Measurements from ENCODE around the gene ATXN1L.
A peak's percentile ranks its signal among the peaks of the same experiment; 100 is the strongest.
"Not testable (repeated sequence)": the region's sequence is repeated elsewhere in the genome, so short reads cannot be mapped to it uniquely, and the experiment has no call there.

Gene ATXN1L

GRCh38 chr16:71807905-71808592, 37.7 kb upstream of the ATXN1L start:
- Histone ChIP-seq H3K27me3 (ENCODE audit: control insufficient read depth, low read length) (no peaks in the 10 kb centered on the region), H3K4me3 (ENCODE audit: low read length) (peak overlapping the region; percentile 93), H3K36me3 (ENCODE audit: control insufficient read depth, low read length) (peaks cover 24% of the 10 kb centered on the region), H4K20me1 (ENCODE audit: control insufficient read depth, insufficient read depth, low read depth, low read length) (peaks cover 4% of the 10 kb centered on the region; the same call in 1 of the 2 replicates), H3K79me2 (ENCODE audit: control insufficient read depth, low read length) (peaks cover 57% of the 10 kb centered on the region), H3F3A (ENCODE audit: control insufficient read depth, insufficient read depth) (no peaks in the 10 kb centered on the region), H3K9me3 (ENCODE audit: control insufficient read depth, insufficient read depth, low read length) (no peaks in the 10 kb centered on the region), H3K4me2 (ENCODE audit: low read length) (peak overlapping the region; percentile 87), H3K27ac (ENCODE audit: low read depth, low read length) (peak overlapping the region; percentile 74), H3K9me2 (replicated peaks; ENCODE audit: control insufficient read depth, low read length) (no peaks in the 10 kb centered on the region), H3K4me1 (ENCODE audit: control insufficient read depth, low read length) (peaks cover 23% of the 10 kb centered on the region)
- no peak for TF ChIP-seq EZH2phosphoT487 (IDR thresholded peaks at IDR 0.05; ENCODE audit: borderline replicate concordance, low read length)
- TF ChIP-seq CTCF (IDR thresholded peaks at IDR 0.05; ENCODE audit: low read depth, low read length, poor library complexity, severe bottlenecking) = no peak

- peaks cover 23% of the 10 kb centered on the region for H3K4me1 ChIP-seq (ENCODE audit: control insufficient read depth, low read length)
- H3K9me2 ChIP-seq (replicated peaks; ENCODE audit: control insufficient read depth, low read length) = no peaks in the 10 kb centered on the region
- peak within 1 kb of the TSS; percentile 74 for H3K27ac ChIP-seq (ENCODE audit: low read depth, low read length)
- TF ChIP-seq EZH2phosphoT487 (IDR thresholded peaks at IDR 0.05; ENCODE audit: borderline replicate concordance, low read length) (no peak), CTCF (IDR thresholded peaks at IDR 0.05; ENCODE audit: low read depth, low read length, poor library complexity, severe bottlenecking) (no peak)
- H3K9me3 ChIP-seq (ENCODE audit: control insufficient read depth, insufficient read depth, low read length) = no peaks in the 10 kb centered on the region
- H4K20me1 ChIP-seq (ENCODE audit: control insufficient read depth, insufficient read depth, low read depth, low read length) = peaks cover 4% of the 10 kb centered on the region; the same call in 1 of the 2 replicates
- H3K36me3 ChIP-seq (ENCODE audit: control insufficient read depth, low read length) = peaks cover 24% of the 10 kb centered on the region
- peak within 1 kb of the TSS; percentile 93 for H3K4me3 ChIP-seq (ENCODE audit: low read length)
- H3K79me2 ChIP-seq (ENCODE audit: control insufficient read depth, low read length) = peaks cover 50% of the 10 kb centered on the region
- H3K4me2 ChIP-seq (ENCODE audit: low read length) = peak within 1 kb of the TSS; percentile 87
- H3F3A ChIP-seq (ENCODE audit: control insufficient read depth, insufficient read depth) = no peaks in the 10 kb centered on the region
- no peaks in the 10 kb centered on the region for H3K27me3 ChIP-seq (ENCODE audit: control insufficient read depth, low read length)
Measured at GRCh38 chr16:71808593-71809459, 37.0 kb upstream of the ATXN1L start, which contains the start of gene AP1G1. AP1G1 (minus strand) TSS chr16:71808834; CDS start chr16:71789479, 19,355 bp downstream.

DNA sequence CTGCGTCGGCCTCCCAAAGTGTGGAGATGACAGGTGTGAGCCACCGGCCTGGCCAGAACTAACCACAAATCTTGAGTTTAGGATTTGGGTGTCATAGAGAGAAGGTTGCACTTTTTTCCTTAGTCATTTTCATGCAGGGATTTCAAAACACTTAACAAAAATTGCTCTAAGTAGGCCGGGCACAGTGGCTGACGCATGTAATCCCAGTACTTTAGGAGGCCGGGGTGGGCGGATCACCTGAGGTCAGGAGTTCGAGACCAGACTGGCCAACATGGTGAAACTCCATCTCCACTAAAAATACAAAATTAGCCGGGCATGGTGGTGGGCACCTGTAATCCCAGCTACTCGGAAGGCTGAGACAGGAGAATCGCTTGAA, 35.6 kb upstream of the ATXN1L start:
- Histone ChIP-seq H3K79me2 (ENCODE audit: control insufficient read depth, low read length) (peaks cover 37% of the 10 kb centered on the region), H3K4me2 (ENCODE audit: low read length) (peak overlapping the region; percentile 62)
- H3K4me3 ChIP-seq (ENCODE audit: low read length) = not testable (repeated sequence)

More for the DNA sequence above, 35.6 kb upstream of the ATXN1L start:
- not testable (repeated sequence) for H3K9me3 ChIP-seq (ENCODE audit: control insufficient read depth, insufficient read depth, low read length); H3K27me3 ChIP-seq (ENCODE audit: control insufficient read depth, low read length); H3K9me2 ChIP-seq (replicated peaks; ENCODE audit: control insufficient read depth, low read length); H3F3A ChIP-seq (ENCODE audit: control insufficient read depth, insufficient read depth); H3K27ac ChIP-seq (ENCODE audit: low read depth, low read length); H4K20me1 ChIP-seq (ENCODE audit: control insufficient read depth, insufficient read depth, low read depth, low read length)
- H3K4me1 ChIP-seq (ENCODE audit: control insufficient read depth, low read length) = peaks cover 23% of the 10 kb centered on the region
- H3K36me3 ChIP-seq (ENCODE audit: control insufficient read depth, low read length) = peaks cover 22% of the 10 kb centered on the region
